Effector CD4-positive, alpha-beta T cell (primary cell): Measurements from ENCODE around the gene RRAGD.
A peak's percentile ranks its signal among the peaks of the same experiment; 100 is the strongest.

Source experiments
- DNase-seq: peaks from one replicate; pipeline ENCODE4 v3.0.0-alpha.2; 2020
- total RNA-seq: gene quantifications from one replicate; lab custom pipeline; 2026; lab: John Stamatoyannopoulos, UW

The RRAGD gene, protein sequence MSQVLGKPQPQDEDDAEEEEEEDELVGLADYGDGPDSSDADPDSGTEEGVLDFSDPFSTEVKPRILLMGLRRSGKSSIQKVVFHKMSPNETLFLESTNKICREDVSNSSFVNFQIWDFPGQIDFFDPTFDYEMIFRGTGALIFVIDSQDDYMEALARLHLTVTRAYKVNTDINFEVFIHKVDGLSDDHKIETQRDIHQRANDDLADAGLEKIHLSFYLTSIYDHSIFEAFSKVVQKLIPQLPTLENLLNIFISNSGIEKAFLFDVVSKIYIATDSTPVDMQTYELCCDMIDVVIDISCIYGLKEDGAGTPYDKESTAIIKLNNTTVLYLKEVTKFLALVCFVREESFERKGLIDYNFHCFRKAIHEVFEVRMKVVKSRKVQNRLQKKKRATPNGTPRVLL
- 2.1 reads per million, percentile 4 among the genes with 10 or more reads in this experiment for total RNA-seq

DNA sequence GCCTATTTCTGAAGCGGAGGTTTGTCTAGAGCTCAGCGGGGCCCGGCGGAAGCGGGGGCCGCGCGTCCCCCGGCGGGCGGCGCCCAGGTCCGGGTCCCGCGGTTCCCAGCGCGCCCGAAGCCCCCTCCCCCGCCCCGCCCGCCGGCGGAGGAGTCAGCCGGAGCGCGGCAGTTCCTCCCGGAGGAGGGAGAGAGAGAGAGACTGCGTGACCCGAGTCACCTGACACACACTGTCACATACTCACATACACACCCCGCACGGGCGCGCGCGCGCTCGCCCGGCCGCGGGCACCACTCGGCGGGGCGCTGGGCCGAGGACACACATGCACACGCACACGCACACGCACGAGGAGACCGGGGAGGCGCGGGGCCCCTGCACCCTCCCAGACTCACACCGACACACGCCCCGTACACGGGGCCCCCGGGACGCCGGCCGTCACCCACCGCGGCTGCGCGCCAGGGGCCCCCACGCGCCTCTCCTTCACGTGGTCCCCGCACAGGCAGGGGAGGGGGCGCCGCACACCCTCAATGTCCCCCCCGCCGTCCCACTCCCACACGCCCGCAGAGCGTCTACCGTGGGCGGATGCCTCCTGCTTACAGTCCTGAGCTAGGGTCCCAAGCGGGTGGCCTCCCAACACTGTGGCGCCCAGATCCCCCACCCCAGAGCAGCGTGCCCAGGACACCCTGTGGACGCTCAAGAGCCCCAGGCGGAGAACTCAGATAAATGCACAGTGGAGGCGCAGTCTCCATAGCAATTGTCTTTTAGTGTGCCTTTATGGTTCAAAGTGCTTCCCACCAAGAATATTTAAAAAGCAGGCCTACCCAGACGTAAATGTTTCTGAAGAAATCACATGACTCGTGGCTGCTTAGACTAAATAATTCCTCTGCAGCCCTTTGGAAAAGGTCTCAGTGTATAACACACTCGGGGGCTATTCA is at the start of gene RRAGD:
RRAGD (minus strand) TSS at position 203 of the 935 bp plus-strand sequence. CDS start 280 bp downstream, outside the sequence.
- DNase-seq = peak; percentile 26

DNA sequence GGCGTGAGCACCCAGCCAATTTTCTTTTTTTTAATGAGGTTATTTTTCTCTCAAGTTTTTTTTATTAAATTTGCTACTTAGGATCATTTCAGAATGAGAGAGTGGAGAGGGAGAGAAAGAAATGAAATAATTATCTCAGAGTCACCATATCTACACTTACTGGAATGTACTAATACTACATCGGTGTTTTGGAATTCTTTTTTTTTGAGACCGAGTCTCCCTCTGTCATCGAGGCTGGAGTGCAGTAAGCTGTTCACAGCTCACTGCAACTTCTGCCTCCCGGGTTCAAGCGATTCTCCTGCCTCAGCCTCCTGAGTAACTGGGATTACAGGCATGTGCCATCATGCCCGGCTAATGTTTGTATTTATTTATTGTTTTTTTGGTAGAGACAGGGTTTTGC is 48.6 kb upstream of the RRAGD start:
- no peak for DNase-seq

DNA sequence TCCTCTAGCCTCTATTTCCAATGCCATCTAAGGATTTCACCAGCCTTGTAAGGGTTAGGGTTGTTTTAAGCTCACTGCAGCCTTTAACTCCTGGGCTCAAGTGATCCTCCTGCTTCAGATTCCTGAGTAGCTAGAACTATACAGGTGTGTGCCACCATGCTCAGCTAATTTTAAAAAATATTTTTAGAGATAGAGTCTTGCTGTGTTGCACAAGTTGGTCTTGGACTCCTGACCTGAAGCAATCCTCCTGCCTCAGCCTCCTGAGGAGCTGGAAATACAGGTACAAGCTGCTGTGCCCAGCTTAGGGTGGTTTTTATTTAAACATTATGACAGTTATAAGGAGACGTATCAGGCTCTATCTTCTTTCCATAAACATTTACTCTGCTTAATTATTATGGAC is 47.4 kb upstream of the RRAGD start:
- no peak for DNase-seq

DNA sequence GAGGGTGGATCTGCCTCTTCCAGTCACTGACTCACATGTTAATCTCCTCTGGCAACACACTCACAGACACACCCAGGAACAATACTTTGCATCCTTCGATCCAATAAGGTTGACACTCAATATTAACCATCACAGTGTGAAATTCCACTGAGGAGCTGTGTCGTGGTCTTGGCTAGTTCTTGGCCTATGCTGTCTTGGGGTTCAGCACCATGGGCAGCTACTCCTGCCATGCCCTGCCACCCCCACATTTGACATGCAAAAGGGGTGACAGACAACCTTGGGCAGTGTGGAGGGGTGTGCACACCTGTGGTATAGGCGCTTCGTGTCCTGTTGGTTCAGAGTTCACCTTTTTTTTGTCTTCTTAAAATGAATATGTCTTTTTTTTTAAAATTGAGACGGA is 46.6 kb upstream of the RRAGD start:
- no peak for DNase-seq

DNA sequence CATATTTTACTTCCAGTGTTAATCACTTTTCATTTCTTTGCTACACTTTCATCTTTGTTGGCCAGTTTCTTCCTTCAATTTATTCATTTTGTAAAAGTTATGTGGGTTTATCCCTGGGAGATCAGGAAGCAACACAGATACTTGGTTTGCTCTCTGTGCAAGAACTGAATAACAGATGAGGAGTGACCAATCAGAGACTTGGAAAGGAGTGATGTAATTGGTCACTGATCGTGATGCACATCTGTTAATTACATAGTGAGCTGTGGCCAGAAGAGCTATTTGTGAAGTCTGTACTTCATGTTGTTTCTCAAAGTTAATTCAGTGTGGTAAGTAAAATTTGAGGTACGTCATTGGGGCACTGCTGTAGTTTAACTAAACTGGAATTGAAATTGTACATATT is 42.2 kb upstream of the RRAGD start:
- DNase-seq = no peak

DNA sequence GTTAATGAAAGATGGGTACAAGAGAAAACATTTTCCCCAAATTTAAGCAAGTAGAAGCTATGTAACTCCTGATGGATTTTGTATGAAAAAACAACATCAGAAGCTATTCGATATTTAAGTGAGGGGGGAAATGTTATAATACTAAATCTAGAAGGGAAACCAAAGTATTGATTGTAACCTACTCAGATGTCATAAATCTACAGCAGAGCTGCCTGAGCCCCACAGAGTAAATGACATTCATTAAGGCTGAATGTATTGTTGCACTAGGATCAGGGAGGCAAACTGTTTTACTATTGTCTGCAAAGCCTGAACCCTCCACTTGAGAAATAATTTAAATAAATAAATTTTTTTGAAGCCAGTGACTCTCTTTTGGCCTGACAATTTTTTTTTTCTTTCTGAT is 40.2 kb upstream of the RRAGD start:
- DNase-seq = no peak

DNA sequence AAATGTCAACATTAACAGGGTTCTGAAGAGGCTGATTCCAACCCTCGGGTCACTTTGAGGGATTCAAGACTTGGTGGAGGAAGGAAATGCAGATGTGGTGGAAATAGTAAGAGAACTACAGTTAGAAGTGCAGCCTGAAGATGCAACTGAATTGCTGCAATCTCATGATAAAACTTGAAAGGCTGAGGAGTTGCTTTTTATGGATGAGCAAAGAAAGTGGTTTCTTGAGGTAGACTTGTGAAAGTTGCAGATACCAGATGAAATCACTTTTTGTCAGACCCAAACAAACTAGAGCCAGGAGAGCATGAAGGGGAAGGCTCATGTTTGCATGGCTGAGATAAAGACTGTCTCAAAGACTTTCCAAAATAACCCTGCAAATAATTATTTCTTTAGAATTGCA is 37.1 kb upstream of the RRAGD start:
- no peak for DNase-seq

DNA sequence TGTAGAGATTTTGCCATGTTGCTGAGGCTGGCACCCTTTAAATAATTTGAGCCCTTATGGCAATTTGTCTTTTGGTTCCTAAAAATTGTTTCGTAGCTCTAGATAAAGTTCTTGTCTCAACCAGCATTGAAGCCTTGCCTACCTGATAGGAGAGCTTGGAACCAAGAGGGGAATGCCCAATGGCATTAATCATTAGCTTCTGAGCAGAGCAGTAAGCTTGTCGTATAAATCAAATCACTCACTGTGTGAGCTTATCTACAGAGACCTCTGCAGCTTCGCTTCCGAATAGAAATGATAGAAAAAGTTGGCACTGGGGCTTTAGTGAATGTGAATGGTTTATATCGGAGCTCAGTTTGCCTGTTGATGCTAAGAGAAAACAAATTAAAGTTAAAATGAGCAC is 31.6 kb upstream of the RRAGD start:
- no peak for DNase-seq

DNA sequence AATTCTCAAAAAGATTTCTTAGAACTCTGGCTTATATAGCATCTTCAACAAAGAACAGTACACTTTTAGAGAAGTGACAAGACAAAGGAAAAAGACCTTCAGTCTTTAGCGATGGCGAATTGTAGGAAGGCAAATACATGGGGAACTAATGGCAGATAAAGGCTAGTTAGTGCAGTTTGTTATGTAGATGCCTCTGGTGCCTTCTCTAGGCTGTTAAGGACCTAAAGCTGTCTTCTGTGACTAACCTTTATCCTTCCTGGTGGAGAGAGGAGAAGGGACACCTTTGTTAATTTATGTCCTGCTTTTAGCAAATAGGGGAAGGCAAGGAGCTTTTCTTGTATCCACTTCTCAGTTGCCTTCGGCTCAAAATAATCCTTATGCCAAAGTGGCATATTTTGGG is 28.1 kb upstream of the RRAGD start:
- DNase-seq = no peak

DNA sequence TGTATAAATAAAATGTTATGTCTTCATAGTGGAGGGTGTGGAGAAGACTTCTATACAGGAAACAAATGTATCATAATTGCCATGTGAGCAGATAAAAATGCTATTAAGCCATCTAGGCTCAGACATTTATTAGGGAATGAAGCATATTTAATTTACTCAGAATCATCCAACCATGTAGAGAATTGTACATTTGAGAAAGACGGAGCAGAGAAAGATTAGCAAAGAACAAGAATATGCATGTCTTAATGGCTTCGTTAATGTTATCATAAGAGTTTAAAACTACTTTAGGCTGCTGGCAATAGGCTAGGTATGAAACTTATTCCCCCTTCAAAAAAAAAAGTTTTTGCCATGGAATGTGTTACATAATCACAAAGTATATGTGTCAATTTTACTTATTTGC is 26.9 kb upstream of the RRAGD start:
- no peak for DNase-seq

DNA sequence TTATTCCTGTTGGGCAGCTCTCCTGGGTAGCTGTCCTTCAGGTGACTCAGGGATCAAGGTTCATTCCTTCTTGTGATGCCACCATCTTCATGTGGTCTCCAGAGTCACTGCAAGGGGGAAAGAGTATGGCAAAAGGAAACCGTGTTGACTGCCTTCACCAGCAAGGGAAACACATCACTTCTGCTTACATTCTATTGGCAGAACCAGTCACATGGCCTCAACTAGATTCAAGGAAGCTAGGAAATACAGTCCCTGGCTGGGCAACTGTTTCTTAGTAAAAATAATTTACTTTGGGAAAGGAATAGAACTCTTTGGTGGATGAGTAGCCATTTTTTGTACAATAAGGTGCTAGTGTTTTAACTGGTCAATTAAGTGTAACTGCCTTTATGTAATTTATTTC is 26.2 kb upstream of the RRAGD start:
- no peak for DNase-seq

DNA sequence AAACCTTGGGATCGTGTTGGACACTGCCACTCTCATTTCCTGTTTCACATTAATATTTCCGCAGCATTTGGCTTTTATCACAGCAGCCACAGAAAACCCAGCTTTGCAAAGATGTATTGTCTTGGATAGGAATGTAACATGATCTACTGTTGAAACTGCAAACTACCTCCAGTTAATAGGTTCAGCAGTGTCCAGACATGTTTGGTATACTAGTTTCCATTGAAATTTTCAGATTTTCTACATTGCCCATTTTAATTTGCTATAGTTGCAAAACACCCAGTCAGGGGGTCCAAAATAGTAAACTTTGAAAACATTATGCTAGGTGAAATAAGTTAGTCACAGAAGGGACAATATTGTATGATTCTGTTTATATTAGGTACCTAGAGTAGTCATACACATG is 24.2 kb upstream of the RRAGD start:
- DNase-seq = no peak

DNA sequence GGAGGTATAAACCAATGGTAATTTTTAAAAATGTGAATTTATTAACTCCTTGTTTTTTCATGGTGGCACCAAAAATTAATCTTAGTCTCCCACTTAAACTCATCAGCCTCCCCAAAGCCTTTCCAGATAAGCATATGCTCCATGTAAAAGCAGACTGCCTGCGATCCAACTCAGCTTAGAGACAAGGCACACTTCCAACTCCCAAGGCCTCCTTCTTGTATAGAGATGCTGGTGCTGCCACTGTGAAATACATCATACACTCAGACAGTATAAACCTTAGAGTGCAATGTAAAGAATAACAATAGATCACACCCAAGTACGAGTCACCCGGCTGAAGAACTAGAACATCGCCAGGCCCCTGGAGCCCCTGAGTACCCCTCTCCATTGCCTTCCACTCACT is 22.9 kb upstream of the RRAGD start:
- DNase-seq = no peak

DNA sequence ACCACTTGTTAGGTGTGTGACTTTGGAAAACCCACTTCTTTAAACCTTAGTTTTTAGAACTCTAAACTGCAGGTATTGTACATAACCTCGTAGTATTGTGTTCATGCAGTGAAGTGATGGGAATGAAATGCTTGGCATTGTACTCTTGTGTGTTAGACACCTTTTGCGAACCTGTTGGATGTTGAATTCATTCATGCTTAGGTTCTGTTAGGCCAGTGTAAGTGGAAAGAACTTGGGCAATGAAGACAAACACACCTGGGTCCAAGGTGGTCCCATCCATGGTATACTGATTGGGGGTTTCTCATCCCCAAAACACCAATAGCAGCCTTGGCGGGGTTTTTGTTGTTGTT is 22.1 kb upstream of the RRAGD start:
- no peak for DNase-seq

DNA sequence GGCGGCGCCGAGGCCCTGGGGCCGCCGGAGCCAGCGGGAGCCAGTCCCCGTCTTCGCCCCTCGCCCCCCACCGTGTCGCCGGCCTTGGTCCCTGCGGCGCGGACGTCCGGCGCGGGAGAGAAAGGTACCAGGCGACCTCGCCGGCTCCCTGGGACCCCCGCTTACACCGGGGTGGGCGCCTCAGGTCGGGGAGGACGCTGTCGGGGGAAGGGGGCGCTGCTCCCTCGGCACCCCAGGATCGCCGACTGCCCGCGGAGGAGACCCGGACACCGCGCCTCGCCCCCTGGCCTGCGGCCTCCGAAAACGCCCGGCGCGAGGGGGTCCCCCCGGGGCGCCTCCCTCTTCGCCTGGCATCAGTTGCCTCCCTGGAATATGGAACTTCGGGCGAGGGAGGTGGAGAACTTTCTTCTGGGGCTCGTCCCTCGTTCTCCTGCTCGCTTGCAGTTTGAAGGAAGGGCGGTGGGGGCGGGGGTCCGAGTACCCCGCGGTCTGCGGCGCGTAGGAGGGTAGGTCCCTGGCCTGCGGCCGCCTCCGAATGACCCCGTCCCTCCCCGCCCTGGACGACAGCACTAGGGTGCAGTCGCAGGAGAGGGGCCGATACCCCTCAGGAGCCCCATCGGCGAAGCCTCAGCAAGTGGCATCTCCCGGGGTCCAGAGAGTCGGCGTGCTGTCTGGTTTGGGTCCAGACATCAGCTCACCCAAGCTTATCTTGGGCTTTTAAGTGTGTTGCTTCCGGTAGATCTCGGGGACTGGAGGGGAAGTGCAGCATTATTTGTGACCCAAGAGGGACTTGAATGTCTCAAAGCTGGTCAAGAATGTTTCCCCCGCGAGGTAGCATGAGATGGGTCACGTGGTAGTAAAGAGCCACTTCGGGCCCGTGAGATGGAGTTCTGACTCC is 21.4 kb upstream of the RRAGD start:
- peak; percentile 4 for DNase-seq

DNA sequence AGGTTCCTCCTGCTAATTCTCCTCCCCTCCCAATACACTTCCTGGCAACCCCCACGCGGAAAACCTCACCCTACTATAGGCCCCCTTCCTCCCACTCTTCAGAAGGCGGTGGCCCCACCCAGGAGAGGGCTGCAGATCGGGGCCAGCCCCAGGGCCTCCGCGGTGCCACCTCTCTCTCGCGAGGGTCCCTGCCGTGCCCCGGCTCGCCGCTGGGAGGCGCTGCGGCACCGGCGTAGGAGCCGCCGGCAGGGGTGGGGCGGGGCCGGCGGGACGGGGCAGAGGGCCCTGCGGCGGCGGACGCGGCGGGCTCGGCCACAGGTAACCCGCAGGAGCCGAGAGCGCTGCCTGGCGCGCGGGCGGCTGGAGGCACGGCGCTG is 20.8 kb upstream of the RRAGD start, which contains the start of gene ANKRD6:
ANKRD6 (plus strand) TSS at position 278 of the 377 bp plus-strand sequence. CDS start 133,825 bp downstream, outside the sequence.
- DNase-seq = peak; percentile 73

DNA sequence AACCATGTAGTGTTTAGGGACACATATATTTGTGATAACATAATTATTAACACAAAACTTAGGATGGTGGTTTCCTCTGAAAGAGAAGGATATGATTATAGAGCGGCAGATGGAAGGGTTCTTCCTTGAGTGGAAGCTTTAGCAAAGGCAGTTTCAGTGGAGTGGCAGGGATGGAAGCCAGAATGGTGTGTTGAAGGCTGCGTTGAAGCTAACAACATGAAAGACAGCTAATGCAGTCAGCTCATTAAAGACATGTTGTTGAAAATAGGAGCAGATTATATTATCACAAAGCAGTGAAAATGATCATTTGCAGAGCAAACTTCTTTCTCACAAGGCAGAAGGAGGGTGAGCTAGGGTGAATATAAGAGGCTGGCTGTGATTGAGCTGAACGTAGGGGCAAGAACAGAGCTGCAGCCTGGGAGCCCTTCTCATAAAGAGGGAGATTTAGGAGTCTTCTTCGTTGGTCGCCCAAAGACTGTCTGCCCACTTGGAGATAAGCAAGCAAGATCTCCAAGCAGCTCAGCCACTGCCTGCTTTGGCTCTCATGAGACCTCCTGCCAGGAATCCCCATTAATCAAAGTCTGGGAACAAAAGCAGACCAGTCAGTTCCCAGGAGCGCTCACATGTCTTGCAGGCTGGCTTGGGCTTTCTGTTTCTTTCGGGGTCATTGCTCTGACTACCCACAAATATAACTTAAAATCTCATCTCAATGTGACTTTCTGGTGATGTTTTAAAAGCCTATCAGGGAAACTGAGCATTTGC is 18.3 kb upstream of the RRAGD start:
- DNase-seq = no peak

DNA sequence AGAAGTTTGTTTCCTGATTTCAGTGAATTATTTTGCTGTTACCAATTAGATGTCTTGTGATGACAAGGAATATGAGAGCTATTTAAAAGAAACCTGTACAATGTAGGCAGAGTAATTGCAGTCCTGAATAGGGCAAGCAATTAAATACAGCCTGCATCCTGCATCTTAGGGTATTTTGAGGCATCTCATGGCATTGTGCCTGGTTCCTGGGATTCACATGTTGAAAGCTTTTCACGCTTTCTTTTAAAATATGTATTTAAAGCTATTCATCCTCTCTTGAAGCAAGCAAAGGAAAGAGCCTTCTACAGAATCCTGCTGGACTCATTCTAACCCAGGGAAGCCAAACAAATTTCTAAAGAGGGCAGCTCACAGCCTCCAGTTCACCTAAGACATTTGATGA is 4.7 kb upstream of the RRAGD start:
- no peak for DNase-seq

DNA sequence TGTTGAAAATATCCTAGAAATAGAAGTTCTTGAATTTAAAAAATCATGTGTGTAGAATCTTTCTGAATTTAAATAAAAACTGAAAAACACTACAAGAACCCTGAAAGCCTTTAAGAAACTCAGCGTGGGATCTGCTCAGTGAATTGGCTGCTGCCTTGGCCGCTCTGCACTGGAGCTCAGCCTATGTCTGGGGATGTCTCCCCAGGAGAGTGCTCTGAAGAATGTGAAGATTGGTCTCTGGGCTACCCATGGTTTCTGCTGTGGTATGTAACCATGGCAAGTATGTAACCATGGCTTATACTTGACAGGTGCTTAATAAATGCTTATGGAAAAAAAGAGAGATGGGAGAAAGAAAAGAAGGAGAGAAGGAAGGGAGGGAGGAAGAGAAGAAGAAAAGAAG is 3.1 kb upstream of the RRAGD start:
- DNase-seq = no peak

DNA sequence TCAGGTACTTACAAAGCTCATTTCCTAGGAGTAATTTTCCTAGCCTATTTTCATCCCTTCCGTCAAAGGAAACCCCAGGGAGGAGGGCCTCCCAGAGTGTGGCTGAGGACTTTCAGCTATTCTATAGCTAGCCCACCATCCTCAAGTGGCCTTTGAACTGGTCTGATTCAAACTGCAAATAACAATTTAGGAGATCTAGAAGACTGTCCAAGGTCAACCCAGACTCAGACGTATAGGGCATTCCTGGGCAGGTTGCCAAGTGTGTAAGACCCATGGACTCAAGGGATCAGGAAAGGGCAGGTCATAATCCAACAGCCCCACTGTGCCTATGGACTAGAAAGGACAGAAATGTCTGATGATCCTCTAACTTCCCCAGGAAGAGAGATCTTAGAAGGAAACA is 2.1 kb upstream of the RRAGD start:
- DNase-seq = no peak

DNA sequence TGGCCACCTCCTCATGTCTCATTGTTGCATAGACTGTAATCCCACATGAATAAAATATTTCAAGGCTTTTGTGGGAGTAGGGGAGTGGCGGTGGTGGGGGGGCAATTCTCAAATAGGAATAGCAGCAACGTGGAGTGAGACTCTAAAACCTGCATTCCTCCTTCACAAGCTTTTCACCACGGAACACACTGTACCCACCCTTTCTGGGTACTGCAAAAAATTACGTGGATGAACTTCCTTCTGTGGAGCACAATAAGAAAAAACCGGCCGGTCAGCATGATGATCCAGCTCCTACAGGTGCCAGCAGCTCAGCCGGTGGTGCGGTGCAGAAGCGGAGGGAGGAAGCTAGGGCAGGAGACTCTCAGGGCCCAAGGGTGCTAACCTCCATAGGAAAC is 930 bp upstream of the RRAGD start:
- DNase-seq = no peak
